Tibial nerve (tissue), 4 donors: ENCODE measurements around the gene CSNK1G1.

ENCODE experiments used
- EP300 ChIP-seq, 2 donors: sonication (generic); formaldehyde crosslinking; IDR thresholded peaks; one replicate each; pipeline ENCODE4 v1.6.1; 2017; ENCODE audit warnings: antibody characterized with exemption in 2 of 2, mild to moderate bottlenecking in 1 of 2
- POLR2A ChIP-seq, 2 donors: fragments of 450-650 bp; IDR thresholded peaks; one replicate each; pipeline ENCODE4 v1.6.1; 2017; ENCODE audit warnings: antibody characterized with exemption in 2 of 2, mild to moderate bottlenecking in 2 of 2, moderate library complexity in 2 of 2
- TF ChIP-seq, protein P1 (sequence below), 5 experiments: fragments of 200-600 bp in 3 of 5; fragments of 450-650 bp in 2 of 5; sonication (generic) in 3 of 5; IDR thresholded peaks; one replicate each; pipeline ENCODE4 v1.5.1; 2016 to 2019; ENCODE audit warnings: antibody characterized with exemption in 5 of 5, mild to moderate bottlenecking in 3 of 5, moderate library complexity in 2 of 5

DNA sequence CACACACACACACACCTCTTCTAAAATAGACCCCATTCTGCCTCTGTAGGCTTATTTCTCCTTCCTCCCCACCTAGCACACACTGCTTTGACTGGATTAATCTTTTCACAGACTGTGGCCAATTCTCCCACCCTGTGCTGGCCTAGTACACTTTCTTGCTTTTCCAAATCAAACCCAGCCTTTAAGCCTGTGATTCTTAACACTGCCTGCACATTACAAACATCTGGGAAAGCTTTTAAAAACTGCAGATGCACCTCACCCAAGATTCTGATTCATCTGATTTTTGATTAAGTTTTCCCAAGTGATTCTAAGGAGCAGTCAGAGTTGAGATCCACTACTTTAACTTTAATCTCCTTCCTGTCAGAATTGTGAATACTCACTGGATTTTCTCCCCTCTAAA lies 12.8 kb downstream of the CSNK1G1 start:
- TF ChIP-seq, protein P1, sequence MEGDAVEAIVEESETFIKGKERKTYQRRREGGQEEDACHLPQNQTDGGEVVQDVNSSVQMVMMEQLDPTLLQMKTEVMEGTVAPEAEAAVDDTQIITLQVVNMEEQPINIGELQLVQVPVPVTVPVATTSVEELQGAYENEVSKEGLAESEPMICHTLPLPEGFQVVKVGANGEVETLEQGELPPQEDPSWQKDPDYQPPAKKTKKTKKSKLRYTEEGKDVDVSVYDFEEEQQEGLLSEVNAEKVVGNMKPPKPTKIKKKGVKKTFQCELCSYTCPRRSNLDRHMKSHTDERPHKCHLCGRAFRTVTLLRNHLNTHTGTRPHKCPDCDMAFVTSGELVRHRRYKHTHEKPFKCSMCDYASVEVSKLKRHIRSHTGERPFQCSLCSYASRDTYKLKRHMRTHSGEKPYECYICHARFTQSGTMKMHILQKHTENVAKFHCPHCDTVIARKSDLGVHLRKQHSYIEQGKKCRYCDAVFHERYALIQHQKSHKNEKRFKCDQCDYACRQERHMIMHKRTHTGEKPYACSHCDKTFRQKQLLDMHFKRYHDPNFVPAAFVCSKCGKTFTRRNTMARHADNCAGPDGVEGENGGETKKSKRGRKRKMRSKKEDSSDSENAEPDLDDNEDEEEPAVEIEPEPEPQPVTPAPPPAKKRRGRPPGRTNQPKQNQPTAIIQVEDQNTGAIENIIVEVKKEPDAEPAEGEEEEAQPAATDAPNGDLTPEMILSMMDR (IDR thresholded peaks at IDR 0.05) = no peak
- TF ChIP-seq EP300 (IDR thresholded peaks at IDR 0.05) = no peak
- TF ChIP-seq POLR2A (IDR thresholded peaks at IDR 0.05) = no peak
